ENCODE measurements around the gene CHAMP1.

The CHAMP1 gene, protein sequence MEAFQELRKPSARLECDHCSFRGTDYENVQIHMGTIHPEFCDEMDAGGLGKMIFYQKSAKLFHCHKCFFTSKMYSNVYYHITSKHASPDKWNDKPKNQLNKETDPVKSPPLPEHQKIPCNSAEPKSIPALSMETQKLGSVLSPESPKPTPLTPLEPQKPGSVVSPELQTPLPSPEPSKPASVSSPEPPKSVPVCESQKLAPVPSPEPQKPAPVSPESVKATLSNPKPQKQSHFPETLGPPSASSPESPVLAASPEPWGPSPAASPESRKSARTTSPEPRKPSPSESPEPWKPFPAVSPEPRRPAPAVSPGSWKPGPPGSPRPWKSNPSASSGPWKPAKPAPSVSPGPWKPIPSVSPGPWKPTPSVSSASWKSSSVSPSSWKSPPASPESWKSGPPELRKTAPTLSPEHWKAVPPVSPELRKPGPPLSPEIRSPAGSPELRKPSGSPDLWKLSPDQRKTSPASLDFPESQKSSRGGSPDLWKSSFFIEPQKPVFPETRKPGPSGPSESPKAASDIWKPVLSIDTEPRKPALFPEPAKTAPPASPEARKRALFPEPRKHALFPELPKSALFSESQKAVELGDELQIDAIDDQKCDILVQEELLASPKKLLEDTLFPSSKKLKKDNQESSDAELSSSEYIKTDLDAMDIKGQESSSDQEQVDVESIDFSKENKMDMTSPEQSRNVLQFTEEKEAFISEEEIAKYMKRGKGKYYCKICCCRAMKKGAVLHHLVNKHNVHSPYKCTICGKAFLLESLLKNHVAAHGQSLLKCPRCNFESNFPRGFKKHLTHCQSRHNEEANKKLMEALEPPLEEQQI

DNA sequence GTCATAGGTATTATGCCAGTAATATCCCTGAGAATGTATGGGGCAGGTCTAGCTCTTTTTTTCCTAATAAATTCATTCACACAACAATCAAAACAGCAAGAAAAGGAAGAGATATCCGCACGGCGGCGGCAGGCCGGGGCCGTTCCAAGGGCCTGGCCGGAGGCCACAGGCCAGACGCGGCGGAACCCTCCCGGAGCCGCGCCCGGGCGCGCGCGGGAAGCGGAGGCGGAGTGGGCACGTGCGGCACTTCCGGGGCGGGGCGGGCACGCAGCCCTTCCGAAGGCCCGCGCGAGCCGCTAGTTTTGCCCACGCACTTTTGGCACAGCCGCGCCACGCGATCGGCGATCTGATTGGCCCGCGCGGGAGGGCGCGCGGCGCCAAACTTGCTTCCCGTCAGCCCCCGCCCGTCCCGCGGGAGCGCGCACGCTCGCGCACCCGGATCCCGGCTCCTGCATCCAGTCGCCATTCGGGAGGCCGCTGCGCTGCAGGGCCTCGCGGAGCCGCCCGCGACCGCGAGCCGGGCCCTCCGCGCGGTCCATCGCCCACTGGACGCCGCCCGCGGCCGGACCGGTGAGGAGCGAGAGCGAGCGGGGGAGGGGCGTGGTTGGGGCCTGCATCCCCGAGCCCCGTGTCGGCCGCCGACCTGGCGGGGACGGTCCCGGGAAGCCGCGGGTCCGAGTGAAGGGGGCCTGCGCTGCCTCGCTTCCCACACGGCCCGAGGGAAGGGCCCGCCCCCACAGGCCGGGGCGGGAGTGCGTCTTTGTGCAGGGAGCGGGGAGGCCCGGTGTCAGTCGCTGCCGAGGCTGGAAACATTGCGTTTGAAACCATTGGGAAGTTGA lies at the start of gene CHAMP1:
Gene CHAMP1, plus strand, starts transcription at position 430 of the 839 bp plus-strand sequence. CDS start 9,340 bp downstream, outside the sequence.
- in situ Hi-C loops (cut with MboI; ENCODE audit: low sequenced_read_pairs) = no loop called here

DNA sequence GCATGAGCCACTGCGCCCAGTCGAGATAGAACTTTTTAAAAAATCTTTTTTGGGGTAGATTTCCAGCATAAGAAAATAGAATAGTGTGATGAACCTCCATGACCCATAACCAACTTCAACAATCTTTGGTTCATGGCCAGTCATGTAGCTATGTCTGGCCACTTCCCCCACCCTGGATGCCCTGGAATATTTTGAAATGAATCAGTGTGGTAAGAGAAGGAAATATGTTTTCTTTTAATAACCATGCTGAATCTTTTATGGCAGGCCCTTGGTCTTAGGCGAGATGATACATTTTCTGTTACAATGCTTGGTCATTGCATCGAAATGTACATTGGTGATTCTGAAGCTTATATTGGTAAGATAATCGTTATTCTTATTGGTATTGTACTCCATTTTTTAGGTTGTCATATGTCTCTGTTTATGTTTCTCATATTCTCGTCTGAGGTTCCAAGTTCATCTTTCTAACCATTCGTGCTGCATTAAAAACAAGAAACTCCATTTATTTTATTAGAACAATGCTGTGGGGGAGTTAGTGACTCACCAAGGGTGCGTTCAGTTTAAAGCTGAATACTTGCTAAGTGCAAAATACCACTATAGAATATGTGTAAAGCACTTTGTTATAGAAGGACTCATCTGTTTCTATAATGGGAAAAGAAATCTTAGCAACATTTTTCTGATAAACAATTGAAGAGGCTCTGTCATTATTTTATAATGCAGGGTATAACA lies 49.3 kb upstream of the CHAMP1 start:
- in situ Hi-C loops (cut with MboI; ENCODE audit: low sequenced_read_pairs) = no loop called here

DNA sequence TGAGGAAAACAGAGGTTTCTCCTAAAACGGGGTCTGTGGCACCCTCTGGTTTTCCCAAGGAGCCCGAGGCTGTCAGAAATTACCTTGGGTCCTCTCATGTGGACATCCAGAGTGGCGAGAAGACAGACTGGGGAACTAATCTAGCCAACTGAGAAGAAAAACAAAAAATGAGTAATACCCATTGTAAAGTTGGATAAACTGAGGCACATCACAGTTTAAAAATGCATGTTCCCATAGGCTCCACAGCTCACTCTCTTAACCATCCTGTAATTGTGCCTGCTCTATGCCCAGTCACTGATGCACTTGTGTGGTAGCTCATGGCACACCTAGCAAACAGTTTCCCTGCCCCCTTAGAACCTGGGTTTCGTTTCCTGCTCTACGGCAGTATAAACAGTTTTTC lies 48.1 kb upstream of the CHAMP1 start:
- in situ Hi-C loops (cut with MboI; ENCODE audit: low sequenced_read_pairs) = no loop called here

DNA sequence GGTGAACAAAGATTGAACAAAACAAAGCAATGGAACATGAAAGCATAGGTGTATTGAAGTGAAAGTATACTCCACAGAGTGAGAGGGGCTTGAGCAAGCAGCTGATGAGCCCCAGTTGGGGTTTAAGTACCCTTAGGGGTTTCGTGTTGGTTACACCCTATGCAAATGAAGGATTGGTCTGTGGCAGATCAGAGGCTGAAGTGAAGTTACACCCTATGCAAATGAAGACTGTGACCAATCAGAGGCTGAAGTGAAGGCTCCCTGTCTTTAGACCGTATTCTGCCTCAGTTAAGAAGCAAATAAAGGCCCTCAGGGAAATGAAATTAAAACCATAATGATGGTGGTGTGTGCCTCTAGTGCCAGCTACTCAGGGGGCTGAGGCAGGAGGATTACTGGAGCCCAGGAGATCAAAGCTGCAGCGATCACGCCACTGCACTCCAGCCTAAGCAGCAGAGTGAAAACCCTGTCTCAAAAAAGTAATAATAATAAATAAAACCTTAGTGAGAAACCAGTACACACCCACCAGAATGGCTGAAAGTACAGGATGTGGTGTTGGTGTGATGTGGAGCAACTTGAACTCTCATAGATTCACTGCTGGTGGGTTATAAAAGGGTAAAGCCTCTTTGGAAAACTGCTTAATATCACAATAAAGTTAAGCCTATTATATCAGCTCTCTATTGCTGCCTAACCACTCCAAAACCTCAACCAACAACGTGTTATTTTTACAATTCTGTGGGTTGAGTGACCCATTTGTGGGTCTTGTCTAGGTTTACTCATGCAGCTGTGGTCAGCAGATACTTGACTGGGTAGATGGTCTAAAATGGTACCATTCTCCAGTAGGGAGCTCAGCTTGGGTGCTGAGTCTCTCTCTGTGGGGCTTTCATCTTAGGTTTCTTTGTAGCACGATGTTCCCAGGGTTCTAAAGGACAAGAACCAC lies 45.7 kb upstream of the CHAMP1 start:
- in situ Hi-C loops (cut with MboI; ENCODE audit: low sequenced_read_pairs) = no loop called here

DNA sequence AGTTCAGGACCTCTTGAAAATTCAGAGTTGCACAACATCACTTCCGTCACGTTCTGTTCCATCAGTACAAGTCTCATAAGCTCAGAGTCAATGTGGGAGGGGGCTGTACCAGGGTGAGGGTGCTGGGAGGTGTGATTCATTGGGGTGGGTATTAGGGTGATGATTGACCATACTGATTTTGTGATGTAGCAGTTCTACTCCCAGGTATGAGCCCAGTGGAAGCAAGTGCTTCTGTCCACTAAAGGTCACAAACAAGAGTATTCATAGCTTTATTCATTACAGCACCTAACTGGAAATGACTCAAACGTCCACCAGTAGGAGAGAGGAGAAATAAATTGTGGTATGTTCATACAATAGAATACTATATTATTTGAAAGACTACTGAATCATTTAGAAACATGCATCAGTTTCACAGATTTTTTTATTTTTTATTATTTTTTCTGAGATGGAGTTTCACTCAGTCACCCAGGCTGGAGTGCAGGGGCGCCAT lies 45.0 kb upstream of the CHAMP1 start:
- in situ Hi-C loops (cut with MboI; ENCODE audit: low sequenced_read_pairs) = no loop called here

DNA sequence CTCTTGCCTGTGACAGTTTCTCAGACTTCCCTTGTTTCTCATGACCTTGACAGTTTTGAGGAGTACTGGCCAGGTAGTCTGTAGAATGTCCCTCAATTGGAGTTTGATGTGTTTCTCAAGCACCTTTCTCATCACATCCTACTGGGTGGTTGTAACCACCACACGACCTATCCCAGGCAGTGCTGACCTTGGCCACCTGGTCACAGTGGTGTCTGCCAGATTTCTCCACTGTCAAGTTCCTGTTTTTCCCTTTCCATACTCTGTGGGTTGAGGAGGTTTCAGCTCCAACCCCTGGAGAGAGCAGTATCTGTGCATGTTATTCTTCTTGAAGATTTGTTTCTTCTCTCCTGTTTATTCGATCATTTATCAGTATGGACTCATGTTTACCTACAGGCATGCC lies 41.3 kb upstream of the CHAMP1 start:
- in situ Hi-C loops (cut with MboI; ENCODE audit: low sequenced_read_pairs) = no loop called here

DNA sequence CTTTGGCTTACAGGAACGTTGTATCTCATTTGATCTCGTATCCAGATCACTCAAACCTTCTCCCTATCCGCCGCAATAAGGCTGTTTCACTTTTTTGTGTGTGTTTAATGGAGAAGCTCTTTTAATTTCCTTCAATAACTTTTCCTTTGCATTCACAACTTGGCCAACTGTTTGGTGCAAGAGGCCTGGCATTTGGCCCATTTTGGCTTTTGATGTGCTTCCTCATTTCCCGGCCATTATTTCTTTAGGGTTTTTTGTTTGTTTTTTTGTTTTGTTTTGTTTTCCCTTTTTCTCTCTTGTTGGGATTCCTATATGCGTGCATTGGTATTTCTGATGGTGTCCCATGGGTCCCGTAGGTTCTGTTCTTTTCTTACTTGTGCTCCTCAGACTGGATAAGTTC lies 39.0 kb upstream of the CHAMP1 start:
- in situ Hi-C loops (cut with MboI; ENCODE audit: low sequenced_read_pairs) = no loop called here

DNA sequence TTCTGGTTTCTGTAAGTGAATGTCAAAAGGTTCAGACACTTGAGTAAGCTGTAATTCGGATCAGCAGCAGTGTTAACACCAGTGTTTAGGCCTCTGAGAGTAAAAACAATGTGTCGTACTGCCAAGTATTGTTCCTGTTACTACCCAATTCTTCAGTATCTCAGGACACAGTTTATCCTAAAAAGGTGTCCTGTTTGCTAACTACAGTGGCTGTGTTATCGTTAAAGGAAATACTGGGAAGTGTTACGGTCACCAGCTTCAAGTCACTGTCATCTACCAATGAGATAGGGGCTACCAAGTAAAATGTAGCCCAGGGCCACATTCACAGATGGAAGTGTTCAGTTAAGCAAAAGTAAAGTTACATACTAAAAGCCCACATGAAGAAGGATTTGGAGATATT lies 35.2 kb upstream of the CHAMP1 start:
- in situ Hi-C loops (cut with MboI; ENCODE audit: low sequenced_read_pairs) = no loop called here

DNA sequence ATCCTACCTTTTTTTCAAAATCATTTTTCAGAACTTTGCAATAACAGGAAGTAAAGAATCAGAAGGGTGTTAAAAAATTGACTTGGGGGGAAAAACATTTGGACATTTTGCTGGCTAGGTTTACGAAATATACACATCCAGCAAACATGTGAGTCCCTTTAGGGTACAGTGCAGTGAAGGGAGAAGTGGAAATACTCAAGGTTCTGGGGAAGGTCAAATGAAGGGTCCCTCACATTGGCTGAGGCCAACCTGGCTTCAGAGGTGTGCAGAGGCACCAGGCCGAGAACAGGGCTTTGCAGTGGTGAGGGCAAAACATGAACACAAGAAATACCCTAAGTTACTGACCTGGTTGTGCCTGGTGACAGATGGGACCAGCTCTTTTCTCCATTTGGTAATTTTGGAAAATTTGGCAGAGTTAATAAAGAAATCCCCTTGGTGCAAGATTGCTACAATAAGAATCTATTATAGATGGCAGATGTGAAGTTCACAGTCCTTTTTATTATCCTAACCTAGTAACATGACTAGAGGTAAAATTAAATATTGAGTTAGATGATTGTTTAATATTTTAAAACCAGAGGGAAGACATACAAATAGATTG lies 34.4 kb upstream of the CHAMP1 start:
- in situ Hi-C loops (cut with MboI; ENCODE audit: low sequenced_read_pairs) = no loop called here

DNA sequence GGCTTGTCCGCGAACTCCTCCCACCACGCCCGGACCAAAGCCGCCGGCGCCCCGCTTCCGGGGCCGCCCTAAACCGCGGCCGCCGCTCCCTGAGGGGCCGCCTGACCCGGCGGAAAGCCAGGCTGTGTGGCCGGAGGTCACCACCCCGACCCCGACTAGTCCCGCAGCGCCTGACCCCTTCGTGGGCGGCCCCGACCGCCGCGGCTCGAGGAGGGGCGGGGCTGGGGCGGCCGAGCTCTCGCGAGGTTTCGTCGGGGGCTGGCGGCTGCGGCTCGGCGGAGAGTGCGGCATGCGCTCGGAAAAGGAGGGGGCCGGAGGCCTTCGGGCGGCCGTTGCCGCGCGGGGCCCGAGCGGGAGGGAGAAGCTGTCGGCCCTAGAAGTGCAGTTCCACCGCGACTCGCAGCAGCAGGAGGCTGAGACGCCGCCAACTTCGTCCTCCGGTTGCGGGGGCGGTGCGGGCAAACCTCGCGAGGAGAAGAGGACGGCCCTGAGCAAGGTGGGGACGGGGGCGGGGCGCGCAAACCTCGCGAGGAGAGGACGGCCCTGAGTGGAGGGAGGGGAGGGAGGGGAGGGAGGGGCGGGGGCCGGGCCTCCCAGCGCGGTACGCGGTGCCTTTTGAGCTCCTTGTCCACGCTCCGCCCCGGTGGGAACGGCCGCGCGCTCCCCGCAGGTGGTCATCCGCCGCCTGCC lies 32.8 kb upstream of the CHAMP1 start, which contains the start of gene UPF3A:
Gene UPF3A, plus strand, starts transcription at position 251 of the 690 bp plus-strand sequence. Its CDS starts 39 bp downstream, at position 290.
- in situ Hi-C loops (cut with MboI; ENCODE audit: low sequenced_read_pairs) = no loop called here

DNA sequence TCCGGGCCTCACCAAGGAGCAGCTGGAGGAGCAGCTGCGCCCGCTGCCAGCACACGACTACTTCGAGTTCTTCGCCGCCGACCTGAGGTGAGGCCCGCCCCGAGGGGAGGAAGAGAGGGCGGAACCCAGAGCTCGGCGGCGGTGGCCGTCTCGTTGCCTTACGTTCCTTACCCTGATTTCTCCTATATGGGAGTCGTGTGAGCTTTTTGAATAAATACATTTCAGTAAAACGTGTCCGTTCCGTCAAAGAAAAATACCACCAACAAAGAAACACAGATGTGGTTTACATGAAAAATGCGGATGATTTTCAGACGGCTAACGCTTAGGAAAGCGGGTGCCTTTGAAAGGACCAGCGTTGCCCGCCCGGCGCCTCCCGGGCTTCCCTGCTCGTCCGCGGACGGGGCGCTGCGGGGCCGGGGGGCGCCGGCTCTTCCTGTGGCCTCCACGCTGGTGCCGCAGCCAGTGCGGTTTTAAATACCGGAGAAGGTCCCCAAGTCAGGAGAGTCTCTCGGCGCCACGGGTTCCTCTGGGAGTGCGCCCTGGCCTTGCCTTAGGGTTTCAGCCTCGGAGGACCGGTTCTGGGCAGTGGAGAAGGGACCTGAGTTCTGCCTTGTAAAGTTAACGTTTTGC lies 32.1 kb upstream of the CHAMP1 start:
- in situ Hi-C loops (cut with MboI; ENCODE audit: low sequenced_read_pairs) = no loop called here

DNA sequence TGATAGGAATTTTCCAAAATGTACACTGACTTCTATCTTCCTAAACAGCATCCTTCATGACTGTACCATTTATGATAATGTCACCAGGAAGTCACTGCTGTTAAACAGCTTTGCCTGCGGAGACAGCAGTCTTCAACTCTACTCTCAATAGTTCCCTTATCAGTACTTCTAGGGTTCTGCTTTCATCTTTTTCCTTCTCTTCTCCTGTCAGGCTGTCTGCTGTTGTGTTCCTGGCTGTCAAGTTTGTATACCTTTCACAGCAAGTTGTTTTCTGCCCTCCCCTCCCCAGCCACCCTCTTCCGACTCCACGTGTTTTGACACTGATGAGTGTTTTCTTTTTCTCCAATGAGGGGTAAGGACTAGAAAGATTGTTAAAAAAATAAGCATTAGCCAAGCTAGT lies 30.7 kb upstream of the CHAMP1 start:
- in situ Hi-C loops (cut with MboI; ENCODE audit: low sequenced_read_pairs) = no loop called here

DNA sequence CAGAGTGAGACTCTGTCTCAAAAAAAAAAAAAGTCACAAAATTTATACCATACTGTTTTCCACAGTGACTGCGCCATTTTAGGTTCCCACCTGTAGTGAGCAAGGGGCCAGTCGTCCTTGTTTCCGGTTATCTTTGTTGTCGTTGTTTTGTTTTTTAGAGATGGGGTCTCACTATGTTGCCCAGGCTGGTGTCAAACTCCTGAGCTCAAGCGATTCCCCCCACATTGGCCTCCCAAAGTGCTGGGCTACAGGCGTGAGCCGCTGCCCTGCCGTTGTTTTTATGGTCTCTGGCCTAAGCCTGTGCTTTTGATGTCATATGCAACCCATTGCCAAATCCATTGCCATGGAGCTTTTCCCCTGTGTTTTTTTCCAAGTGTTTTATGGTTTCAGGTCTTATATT lies 29.6 kb upstream of the CHAMP1 start:
- in situ Hi-C loops (cut with MboI; ENCODE audit: low sequenced_read_pairs) = no loop called here

DNA sequence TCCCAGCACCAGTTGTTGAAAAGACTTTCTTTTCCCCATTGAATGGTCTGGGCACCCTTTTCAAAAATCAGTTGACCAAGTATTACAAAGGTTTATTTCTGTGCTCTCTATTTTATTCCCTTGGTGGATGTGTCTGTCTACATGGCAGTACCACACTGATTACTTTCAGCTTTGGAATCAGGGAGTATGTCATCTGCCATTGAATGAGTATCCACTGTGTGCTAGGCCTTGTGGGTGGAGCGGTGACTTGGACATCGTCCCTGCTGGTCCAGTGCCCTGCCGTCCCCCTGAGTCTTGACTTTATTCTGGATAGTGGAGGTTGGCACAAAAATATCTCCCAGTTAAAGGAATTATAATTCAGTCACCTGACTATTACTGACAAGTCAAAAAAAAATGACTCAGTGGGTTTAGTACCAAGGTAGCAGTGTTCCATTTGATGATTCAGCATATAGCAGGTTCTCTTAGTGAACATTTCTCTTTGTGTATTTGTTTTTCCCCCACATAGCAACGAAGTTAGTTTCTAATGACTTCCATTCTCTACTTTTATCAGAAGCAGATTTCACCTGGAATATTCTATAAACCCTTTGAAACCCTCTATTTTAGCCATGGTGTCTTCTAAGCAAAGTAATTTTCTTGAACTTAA lies 29.0 kb upstream of the CHAMP1 start:
- in situ Hi-C loops (cut with MboI; ENCODE audit: low sequenced_read_pairs) = no loop called here

DNA sequence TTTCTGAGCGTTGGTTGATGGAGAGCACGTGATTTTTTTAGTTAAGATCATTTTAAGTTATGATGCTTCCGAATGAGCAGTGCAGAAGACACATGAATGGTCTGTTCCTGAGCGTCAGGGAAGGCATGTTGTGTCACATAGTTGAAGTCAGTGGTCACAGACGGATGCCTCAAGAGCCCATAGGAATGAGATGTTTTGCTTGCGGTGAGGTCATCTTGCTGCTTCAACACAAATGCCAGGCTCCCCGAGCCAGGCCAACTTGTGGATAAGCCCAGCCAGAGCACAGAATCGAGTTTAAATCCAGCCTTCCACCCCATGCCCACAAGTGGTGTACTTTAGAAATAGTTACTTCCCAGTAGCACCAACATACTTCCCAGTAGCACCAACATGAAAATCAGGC lies 27.5 kb upstream of the CHAMP1 start:
- in situ Hi-C loops (cut with MboI; ENCODE audit: low sequenced_read_pairs) = no loop called here

DNA sequence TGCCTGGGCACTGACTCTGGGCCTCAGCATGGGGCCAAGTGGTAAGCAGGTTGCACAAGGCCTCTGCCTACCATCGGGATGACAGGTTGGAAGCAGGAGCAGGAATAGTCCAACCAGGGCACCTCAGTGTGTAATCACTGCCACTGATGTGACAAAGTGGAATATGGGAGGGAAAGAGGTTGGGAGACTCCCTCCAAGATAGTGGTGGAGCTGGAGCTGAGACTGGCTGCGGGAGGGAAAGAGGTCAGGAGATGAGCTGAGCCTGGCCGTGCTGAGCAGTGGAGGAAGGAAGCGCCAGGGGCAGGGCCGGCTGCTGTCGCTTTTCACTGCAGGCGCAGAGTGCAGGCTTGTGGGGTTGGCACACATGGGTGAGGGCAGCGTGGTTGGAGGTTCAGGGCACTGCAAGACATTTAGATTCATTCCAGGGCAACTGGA lies 26.1 kb upstream of the CHAMP1 start:
- in situ Hi-C loops (cut with MboI; ENCODE audit: low sequenced_read_pairs) = no loop called here

DNA sequence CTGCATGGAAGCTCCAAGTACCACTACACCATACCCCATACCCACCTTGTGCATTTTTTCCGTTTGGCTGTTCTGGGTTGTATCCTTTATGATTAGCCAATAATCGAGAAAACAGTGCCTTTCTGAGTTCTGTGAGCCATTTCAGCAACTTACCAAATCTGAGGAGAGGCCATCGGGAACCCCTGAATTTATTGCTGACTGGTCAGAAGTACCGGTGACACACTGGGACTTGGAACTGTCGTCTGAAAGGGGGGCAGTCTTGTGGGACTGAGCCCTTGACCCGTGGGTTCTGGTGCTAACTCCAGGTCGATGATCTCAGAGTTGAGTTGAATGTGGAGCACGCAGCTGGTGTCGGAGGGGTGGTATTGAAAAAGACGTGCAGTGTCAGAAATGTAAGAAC lies 17.9 kb upstream of the CHAMP1 start:
- in situ Hi-C loops (cut with MboI; ENCODE audit: low sequenced_read_pairs) = no loop called here
